PC-3 (cell line): ENCODE data around the gene ARHGAP23.

ENCODE experiments used
- CTCF ChIP-seq: fragments of 300-600 bp; sonication (generic); conservative IDR thresholded peaks from 2 replicates; pipeline ENCODE4 v1.5.1; 2017; ENCODE audit warnings: antibody characterized with exemption, low read depth, mild to moderate bottlenecking, low read length
- EZH2 ChIP-seq: fragments of 300-600 bp; sonication (generic); IDR thresholded peaks from one replicate; pipeline ENCODE4 v1.6.1; 2017; ENCODE audit warnings: antibody characterized with exemption, mild to moderate bottlenecking, low read length; ENCODE audit not compliant: unreplicated experiment
- EZH2phosphoT487 ChIP-seq: fragments of 300-600 bp; sonication (generic); IDR thresholded peaks from 2 replicates; pipeline ENCODE4 v1.6.1; 2018; ENCODE audit warnings: mild to moderate bottlenecking, antibody characterized with exemption, low read length, borderline replicate concordance

- TF ChIP-seq CTCF = no peak
- no peak for TF ChIP-seq EZH2
- no peak for TF ChIP-seq EZH2phosphoT487
These were observed 33.2 kb upstream of the ARHGAP23 start for GRCh38 chr17:38395090-38395489.
